Measurements from ENCODE around the gene PPP3CA. TPM values are rescaled to one million over a fixed set of nuclear protein-coding genes. Genes with fewer than 3 reads are reported as not detected.

PPP3CA gene
- total RNA-seq, 4 donors from 2014 or later: 28.7 to 51.7 (median 39.0) TPM

GRCh38 chr4:101289306-101289705, 58.0 kb downstream of the PPP3CA start:
- H3K27me3 ChIP-seq: no peaks in the 10 kb centered on the region
- no peaks in the 10 kb centered on the region for H3K36me3 ChIP-seq
- DNase-seq (ENCODE audit: low spot score in 2 of 2): no peak
- H3K27ac ChIP-seq: no peak overlapping the region
- H3K9me3 ChIP-seq: no peaks in the 10 kb centered on the region
- no peak overlapping the region for H3K4me3 ChIP-seq
- no peak for TF ChIP-seq POLR2AphosphoS5 (IDR thresholded peaks at IDR 0.05)
- TF ChIP-seq, protein P1, sequence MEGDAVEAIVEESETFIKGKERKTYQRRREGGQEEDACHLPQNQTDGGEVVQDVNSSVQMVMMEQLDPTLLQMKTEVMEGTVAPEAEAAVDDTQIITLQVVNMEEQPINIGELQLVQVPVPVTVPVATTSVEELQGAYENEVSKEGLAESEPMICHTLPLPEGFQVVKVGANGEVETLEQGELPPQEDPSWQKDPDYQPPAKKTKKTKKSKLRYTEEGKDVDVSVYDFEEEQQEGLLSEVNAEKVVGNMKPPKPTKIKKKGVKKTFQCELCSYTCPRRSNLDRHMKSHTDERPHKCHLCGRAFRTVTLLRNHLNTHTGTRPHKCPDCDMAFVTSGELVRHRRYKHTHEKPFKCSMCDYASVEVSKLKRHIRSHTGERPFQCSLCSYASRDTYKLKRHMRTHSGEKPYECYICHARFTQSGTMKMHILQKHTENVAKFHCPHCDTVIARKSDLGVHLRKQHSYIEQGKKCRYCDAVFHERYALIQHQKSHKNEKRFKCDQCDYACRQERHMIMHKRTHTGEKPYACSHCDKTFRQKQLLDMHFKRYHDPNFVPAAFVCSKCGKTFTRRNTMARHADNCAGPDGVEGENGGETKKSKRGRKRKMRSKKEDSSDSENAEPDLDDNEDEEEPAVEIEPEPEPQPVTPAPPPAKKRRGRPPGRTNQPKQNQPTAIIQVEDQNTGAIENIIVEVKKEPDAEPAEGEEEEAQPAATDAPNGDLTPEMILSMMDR (IDR thresholded peaks at IDR 0.05): no peak
- TF ChIP-seq POLR2A (IDR thresholded peaks at IDR 0.05): no peak
- no peak for TF ChIP-seq EP300 (IDR thresholded peaks at IDR 0.05)
- peaks cover 63% of the 10 kb centered on the region for H3K4me1 ChIP-seq
- 95% methylated on average over 2 of the region's 2 CpGs for WGBS

- TF ChIP-seq, protein P1 (IDR thresholded peaks at IDR 0.05): no peak
- TF ChIP-seq EP300 (IDR thresholded peaks at IDR 0.05) (no peak), POLR2AphosphoS5 (IDR thresholded peaks at IDR 0.05) (no peak), POLR2A (IDR thresholded peaks at IDR 0.05) (no peak)
- 51% methylated on average over 6 of the region's 6 CpGs for whole genome bisulfite sequencing
- Histone ChIP-seq H3K4me3 (peak overlapping the region; percentile 10), H3K27me3 (no peaks in the 10 kb centered on the region), H3K27ac (no peak overlapping the region), H3K36me3 (no peaks in the 10 kb centered on the region), H3K4me1 (peaks cover 68% of the 10 kb centered on the region), H3K9me3 (no peaks in the 10 kb centered on the region)
- DNase-seq (ENCODE audit: low spot score in 2 of 2): no peak
Measured at GRCh38 chr4:101288365-101289145, 58.8 kb downstream of the PPP3CA start.

GRCh38 chr4:101287324-101287723, 60.0 kb downstream of the PPP3CA start:
- Histone ChIP-seq H3K4me1 (peaks cover 74% of the 10 kb centered on the region), H3K9me3 (no peaks in the 10 kb centered on the region), H3K4me3 (no peak overlapping the region), H3K27ac (peak overlapping the region; percentile 14), H3K36me3 (no peaks in the 10 kb centered on the region), H3K27me3 (no peaks in the 10 kb centered on the region)
- WGBS: 33% methylated on average over 2 of the region's 2 CpGs
- TF ChIP-seq POLR2AphosphoS5 (IDR thresholded peaks at IDR 0.05) (no peak), EP300 (IDR thresholded peaks at IDR 0.05) (no peak), POLR2A (IDR thresholded peaks at IDR 0.05) (no peak)
- TF ChIP-seq, protein P1 (IDR thresholded peaks at IDR 0.05): no peak
- DNase-seq (ENCODE audit: low spot score in 2 of 2): no peak

DNA sequence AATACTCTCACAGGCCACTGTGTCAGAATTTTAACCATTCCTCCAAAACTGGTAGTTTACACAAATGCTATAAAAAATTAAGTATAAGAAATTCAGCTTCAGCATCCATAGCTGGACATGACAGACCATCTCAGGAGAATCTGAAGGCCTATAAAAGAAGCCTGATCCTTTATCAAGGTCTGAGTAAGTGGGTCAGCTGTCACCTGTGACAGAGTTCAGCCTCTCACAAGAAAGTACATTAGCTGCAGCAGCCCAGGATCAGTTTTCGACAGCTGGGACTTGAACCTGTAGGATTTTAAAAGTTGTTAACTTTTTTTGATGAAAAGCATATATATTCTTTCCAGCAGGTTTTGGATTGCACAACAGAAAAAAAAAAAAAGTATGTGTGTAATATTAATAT, 60.7 kb downstream of the PPP3CA start:
- TF ChIP-seq, protein P1 (IDR thresholded peaks at IDR 0.05): no peak
- TF ChIP-seq POLR2AphosphoS5 (IDR thresholded peaks at IDR 0.05) (no peak), EP300 (IDR thresholded peaks at IDR 0.05) (no peak), POLR2A (IDR thresholded peaks at IDR 0.05) (no peak)
- H3K4me1 ChIP-seq: peaks cover 75% of the 10 kb centered on the region
- no peaks in the 10 kb centered on the region for H3K9me3 ChIP-seq
- no peaks in the 10 kb centered on the region for H3K27me3 ChIP-seq
- H3K4me3 ChIP-seq: no peak overlapping the region
- H3K27ac ChIP-seq: no peak overlapping the region
- 91% methylated on average over 1 of the region's 1 CpG for WGBS
- DNase-seq (ENCODE audit: low spot score in 2 of 2): no peak
- H3K36me3 ChIP-seq: no peaks in the 10 kb centered on the region

DNA sequence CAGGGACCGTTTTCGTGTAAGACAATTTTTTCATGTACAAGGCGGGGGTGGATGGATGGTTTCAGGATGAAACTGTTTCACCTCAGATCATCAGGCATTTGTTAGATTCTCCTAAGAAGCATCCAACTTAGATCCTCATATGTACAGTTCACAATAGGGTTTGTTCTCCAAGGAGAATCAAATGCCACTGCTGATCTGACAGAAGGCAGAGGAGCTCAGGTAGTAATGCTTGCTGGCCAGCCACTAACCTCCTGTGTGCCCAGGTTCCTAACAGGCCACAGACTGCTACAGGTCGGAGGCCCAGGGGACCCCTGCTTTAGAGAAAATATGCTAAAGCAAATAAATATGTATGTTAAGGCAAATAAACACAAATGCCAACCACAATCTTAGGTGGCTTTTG, 61.3 kb downstream of the PPP3CA start:
- H3K4me1 ChIP-seq: peaks cover 73% of the 10 kb centered on the region
- no peaks in the 10 kb centered on the region for H3K36me3 ChIP-seq
- DNase-seq (ENCODE audit: low spot score in 2 of 2): no peak
- no peak overlapping the region for H3K4me3 ChIP-seq
- TF ChIP-seq EP300 (IDR thresholded peaks at IDR 0.05) (no peak), POLR2AphosphoS5 (IDR thresholded peaks at IDR 0.05) (no peak), POLR2A (IDR thresholded peaks at IDR 0.05) (no peak)
- TF ChIP-seq, protein P1 (IDR thresholded peaks at IDR 0.05): no peak
- no peaks in the 10 kb centered on the region for H3K9me3 ChIP-seq
- H3K27ac ChIP-seq: peak overlapping the region; percentile 60
- no peaks in the 10 kb centered on the region for H3K27me3 ChIP-seq
- WGBS: 87% methylated on average over 4 of the region's 4 CpGs
